Activated CD8-positive, alpha-beta T cell treated with anti-CD3 and anti-CD28 coated beads for 36 hours (primary cell): ENCODE results near the gene CDH13. TPM values are rescaled to one million over a fixed set of nuclear protein-coding genes. Genes with fewer than 3 reads are reported as not detected.

Experiments
- ATAC-seq: fragments of 200-7000 bp; cut with Tn5 transposase; one replicate; pipeline ENCODE4 v1.10.0; 2021; ENCODE audit warnings: mild to moderate bottlenecking, moderate library complexity
- CTCF ChIA-PET: fragments of 350-600 bp; sonication (Branson Sonifier 250); formaldehyde crosslinking; loops from one replicate; lab custom pipeline; 2021; ENCODE audit warnings: antibody characterized with exemption; lab: Charles Lee
- POLR2A ChIA-PET: fragments of 350-600 bp; sonication (Branson Sonifier 250); formaldehyde crosslinking; loops from one replicate; lab custom pipeline; 2021; ENCODE audit warnings: antibody characterized with exemption; lab: Charles Lee
- DNase-seq: peaks from one replicate; pipeline ENCODE4 v3.0.0-alpha.2; 2020
- H3K27ac Mint-ChIP-seq: one replicate; pipeline ENCODE4 v1.8.0; 2021; ENCODE audit warnings: mild to moderate bottlenecking, mixed read lengths
- H3K27me3 Mint-ChIP-seq: one replicate; pipeline ENCODE4 v1.8.0; 2021; ENCODE audit warnings: mixed read lengths
- H3K36me3 Mint-ChIP-seq: one replicate; pipeline ENCODE4 v1.8.0; 2021; ENCODE audit warnings: low read depth, mixed read lengths
- H3K4me1 Mint-ChIP-seq: one replicate; pipeline ENCODE4 v1.8.0; 2021; ENCODE audit warnings: low read depth, mixed read lengths
- H3K4me3 Mint-ChIP-seq: one replicate; pipeline ENCODE4 v1.8.0; 2021; ENCODE audit warnings: mild to moderate bottlenecking, moderate library complexity, mixed read lengths
- H3K9me3 Mint-ChIP-seq: one replicate; pipeline ENCODE4 v1.8.0; 2021; ENCODE audit warnings: mixed read lengths
- CTCF ChIP-seq: fragments of 200-600 bp; IDR thresholded peaks from one replicate; pipeline ENCODE4 v1.8.0; 2022; ENCODE audit warnings: antibody characterized with exemption, mild to moderate bottlenecking
- intact Hi-C: fragments of 100-400 bp; cut with micrococcal nuclease; formaldehyde crosslinking; loops from one replicate; pipeline ENCODE4 v1.10.0; 2022
- total RNA-seq, 2 experiments: library from RNA; stranded (reverse); gene quantifications; one replicate each; pipeline ENCODE4 v1.2.3, GENCODE V29; 2021

Gene CDH13
- total RNA-seq, 2 experiments from 2014 or later = not detected

GRCh38 chr16:83586036-83586435 lies 959.3 kb downstream of the CDH13 start:
- Mint-ChIP-seq H3K36me3 (no peaks in the 10 kb centered on the region), H3K27ac (no peak overlapping the region), H3K4me1 (peaks cover 3% of the 10 kb centered on the region), H3K4me3 (no peak overlapping the region), H3K9me3 (no peaks in the 10 kb centered on the region), H3K27me3 (no peaks in the 10 kb centered on the region)
- ChIA-PET CTCF (no interaction called here), POLR2A (no interaction called here)
- DNase-seq (no peak), ATAC-seq (no peak)
- no peak for TF ChIP-seq CTCF
- intact Hi-C loops = no loop called here

GRCh38 chr16:83586461-83587200 lies 959.9 kb downstream of the CDH13 start:
- no peaks in the 10 kb centered on the region for H3K36me3 Mint-ChIP-seq
- DNase-seq (no peak), ATAC-seq (no peak)
- CTCF ChIA-PET = no interaction called here
- H3K4me1 Mint-ChIP-seq = no peaks in the 10 kb centered on the region
- no peak for TF ChIP-seq CTCF
- no peaks in the 10 kb centered on the region for H3K9me3 Mint-ChIP-seq
- intact Hi-C loops = no loop called here
- no peaks in the 10 kb centered on the region for H3K27me3 Mint-ChIP-seq
- no peak overlapping the region for H3K27ac Mint-ChIP-seq
- no peak overlapping the region for H3K4me3 Mint-ChIP-seq
- POLR2A ChIA-PET = no interaction called here

GRCh38 chr16:83587201-83587600 lies 960.4 kb downstream of the CDH13 start:
- TF ChIP-seq CTCF = no peak
- Mint-ChIP-seq H3K9me3 (no peaks in the 10 kb centered on the region), H3K4me1 (no peaks in the 10 kb centered on the region), H3K36me3 (no peaks in the 10 kb centered on the region), H3K27me3 (no peaks in the 10 kb centered on the region), H3K27ac (no peak overlapping the region), H3K4me3 (no peak overlapping the region)
- POLR2A ChIA-PET = no interaction called here
- ATAC-seq (no peak), DNase-seq (no peak)
- CTCF ChIA-PET = no interaction called here
- intact Hi-C loops = no loop called here

- H3K36me3 Mint-ChIP-seq = no peaks in the 10 kb centered on the region
- ChIA-PET POLR2A (no interaction called here), CTCF (no interaction called here)
- no peaks in the 10 kb centered on the region for H3K27me3 Mint-ChIP-seq
- no peak for DNase-seq
- H3K4me1 Mint-ChIP-seq = no peaks in the 10 kb centered on the region
- intact Hi-C loops = no loop called here
- no peak overlapping the region for H3K27ac Mint-ChIP-seq
- no peak for ATAC-seq
- no peak for TF ChIP-seq CTCF
- no peak overlapping the region for H3K4me3 Mint-ChIP-seq
- no peaks in the 10 kb centered on the region for H3K9me3 Mint-ChIP-seq
Measured at GRCh38 chr16:83588070-83588469, 961.3 kb downstream of the CDH13 start.

GRCh38 chr16:83589576-83589975 lies 962.8 kb downstream of the CDH13 start:
- ChIA-PET POLR2A (no interaction called here), CTCF (no interaction called here)
- no peaks in the 10 kb centered on the region for H3K27me3 Mint-ChIP-seq
- no peaks in the 10 kb centered on the region for H3K9me3 Mint-ChIP-seq
- H3K4me3 Mint-ChIP-seq = no peak overlapping the region
- H3K27ac Mint-ChIP-seq = no peak overlapping the region
- no peaks in the 10 kb centered on the region for H3K36me3 Mint-ChIP-seq
- DNase-seq (no peak), ATAC-seq (no peak)
- intact Hi-C loops = no loop called here
- no peaks in the 10 kb centered on the region for H3K4me1 Mint-ChIP-seq
- no peak for TF ChIP-seq CTCF
